ENCODE measurements around the gene DESI1. TPM values are rescaled to one million over a fixed set of nuclear protein-coding genes. Genes with fewer than 3 reads are reported as not detected.

The DESI1 gene
- polyA plus RNA-seq, 1 donor from 2014 or later: 27.5 TPM

DNA sequence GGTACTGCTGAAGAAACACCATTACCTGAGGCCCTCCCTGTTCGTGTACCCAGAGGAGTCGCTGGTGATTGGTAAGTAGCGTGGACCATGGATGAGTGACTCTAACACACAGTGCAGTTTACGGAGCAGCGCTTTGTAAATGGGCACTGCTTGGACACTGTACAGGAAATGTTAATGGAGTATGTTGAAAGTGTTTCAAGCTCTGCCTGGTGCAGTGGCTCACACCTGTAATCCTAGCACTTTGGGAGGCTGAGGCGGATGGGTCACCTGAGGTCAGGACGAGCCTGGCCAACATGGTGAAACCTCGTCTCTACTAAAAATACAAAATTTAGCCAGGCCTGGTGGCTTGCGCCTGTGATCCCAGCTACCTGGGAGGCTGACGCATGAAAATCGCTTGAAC is 30.0 kb upstream of the DESI1 start:
- peaks cover 4% of the 10 kb centered on the region for H3K36me3 ChIP-seq (ENCODE audit: insufficient read depth, low read length)
- H3K27me3 ChIP-seq (ENCODE audit: insufficient read depth, low read depth, low read length): no peaks in the 10 kb centered on the region
- no peaks in the 10 kb centered on the region for H4K20me1 ChIP-seq (ENCODE audit: insufficient read depth)
- no peaks in the 10 kb centered on the region for H3K79me2 ChIP-seq (replicated peaks; ENCODE audit: insufficient read depth, low read length)
- H3K9ac ChIP-seq (ENCODE audit: low read length): no peak overlapping the region
- H3K9me2 ChIP-seq (ENCODE audit: insufficient read depth, low read length): no peaks in the 10 kb centered on the region
- H3F3A ChIP-seq (ENCODE audit: insufficient read depth, low read length, poor library complexity, severe bottlenecking): no peaks in the 10 kb centered on the region
- no peak overlapping the region for H2AFZ ChIP-seq (ENCODE audit: low read depth, low read length)
- H3K9me3 ChIP-seq (ENCODE audit: low read length): no peaks in the 10 kb centered on the region
- H3K4me2 ChIP-seq (ENCODE audit: low read length): no peak overlapping the region
- H3K27ac ChIP-seq (ENCODE audit: low read length): no peak overlapping the region
- H3K4me3 ChIP-seq (ENCODE audit: low read length): no peak overlapping the region
- no peak for TF ChIP-seq TAF1 (IDR thresholded peaks at IDR 0.05; ENCODE audit: low read depth)
- TF ChIP-seq SMC3 (conservative IDR thresholded peaks at IDR 0.05; ENCODE audit: poor library complexity): no peak
- no peak for TF ChIP-seq POLR2AphosphoS5 (IDR thresholded peaks at IDR 0.05)
- TF ChIP-seq, protein P1, sequence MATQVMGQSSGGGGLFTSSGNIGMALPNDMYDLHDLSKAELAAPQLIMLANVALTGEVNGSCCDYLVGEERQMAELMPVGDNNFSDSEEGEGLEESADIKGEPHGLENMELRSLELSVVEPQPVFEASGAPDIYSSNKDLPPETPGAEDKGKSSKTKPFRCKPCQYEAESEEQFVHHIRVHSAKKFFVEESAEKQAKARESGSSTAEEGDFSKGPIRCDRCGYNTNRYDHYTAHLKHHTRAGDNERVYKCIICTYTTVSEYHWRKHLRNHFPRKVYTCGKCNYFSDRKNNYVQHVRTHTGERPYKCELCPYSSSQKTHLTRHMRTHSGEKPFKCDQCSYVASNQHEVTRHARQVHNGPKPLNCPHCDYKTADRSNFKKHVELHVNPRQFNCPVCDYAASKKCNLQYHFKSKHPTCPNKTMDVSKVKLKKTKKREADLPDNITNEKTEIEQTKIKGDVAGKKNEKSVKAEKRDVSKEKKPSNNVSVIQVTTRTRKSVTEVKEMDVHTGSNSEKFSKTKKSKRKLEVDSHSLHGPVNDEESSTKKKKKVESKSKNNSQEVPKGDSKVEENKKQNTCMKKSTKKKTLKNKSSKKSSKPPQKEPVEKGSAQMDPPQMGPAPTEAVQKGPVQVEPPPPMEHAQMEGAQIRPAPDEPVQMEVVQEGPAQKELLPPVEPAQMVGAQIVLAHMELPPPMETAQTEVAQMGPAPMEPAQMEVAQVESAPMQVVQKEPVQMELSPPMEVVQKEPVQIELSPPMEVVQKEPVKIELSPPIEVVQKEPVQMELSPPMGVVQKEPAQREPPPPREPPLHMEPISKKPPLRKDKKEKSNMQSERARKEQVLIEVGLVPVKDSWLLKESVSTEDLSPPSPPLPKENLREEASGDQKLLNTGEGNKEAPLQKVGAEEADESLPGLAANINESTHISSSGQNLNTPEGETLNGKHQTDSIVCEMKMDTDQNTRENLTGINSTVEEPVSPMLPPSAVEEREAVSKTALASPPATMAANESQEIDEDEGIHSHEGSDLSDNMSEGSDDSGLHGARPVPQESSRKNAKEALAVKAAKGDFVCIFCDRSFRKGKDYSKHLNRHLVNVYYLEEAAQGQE (IDR thresholded peaks at IDR 0.05; ENCODE audit: borderline replicate concordance): no peak
- TF ChIP-seq EP300 (conservative IDR thresholded peaks at IDR 0.05; ENCODE audit: poor library complexity, severe bottlenecking): no peak
- TF ChIP-seq, protein P2, sequence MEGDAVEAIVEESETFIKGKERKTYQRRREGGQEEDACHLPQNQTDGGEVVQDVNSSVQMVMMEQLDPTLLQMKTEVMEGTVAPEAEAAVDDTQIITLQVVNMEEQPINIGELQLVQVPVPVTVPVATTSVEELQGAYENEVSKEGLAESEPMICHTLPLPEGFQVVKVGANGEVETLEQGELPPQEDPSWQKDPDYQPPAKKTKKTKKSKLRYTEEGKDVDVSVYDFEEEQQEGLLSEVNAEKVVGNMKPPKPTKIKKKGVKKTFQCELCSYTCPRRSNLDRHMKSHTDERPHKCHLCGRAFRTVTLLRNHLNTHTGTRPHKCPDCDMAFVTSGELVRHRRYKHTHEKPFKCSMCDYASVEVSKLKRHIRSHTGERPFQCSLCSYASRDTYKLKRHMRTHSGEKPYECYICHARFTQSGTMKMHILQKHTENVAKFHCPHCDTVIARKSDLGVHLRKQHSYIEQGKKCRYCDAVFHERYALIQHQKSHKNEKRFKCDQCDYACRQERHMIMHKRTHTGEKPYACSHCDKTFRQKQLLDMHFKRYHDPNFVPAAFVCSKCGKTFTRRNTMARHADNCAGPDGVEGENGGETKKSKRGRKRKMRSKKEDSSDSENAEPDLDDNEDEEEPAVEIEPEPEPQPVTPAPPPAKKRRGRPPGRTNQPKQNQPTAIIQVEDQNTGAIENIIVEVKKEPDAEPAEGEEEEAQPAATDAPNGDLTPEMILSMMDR (IDR thresholded peaks at IDR 0.05; ENCODE audit: poor library complexity, severe bottlenecking): no peak
- TF ChIP-seq MXI1 (conservative IDR thresholded peaks at IDR 0.05; ENCODE audit: poor library complexity, severe bottlenecking): no peak
- no peak for TF ChIP-seq RAD21 (conservative IDR thresholded peaks at IDR 0.05)
- no peak for TF ChIP-seq EZH2 (IDR thresholded peaks at IDR 0.05; ENCODE audit: borderline replicate concordance, insufficient read depth, low read length, poor library complexity, severe bottlenecking)

DNA sequence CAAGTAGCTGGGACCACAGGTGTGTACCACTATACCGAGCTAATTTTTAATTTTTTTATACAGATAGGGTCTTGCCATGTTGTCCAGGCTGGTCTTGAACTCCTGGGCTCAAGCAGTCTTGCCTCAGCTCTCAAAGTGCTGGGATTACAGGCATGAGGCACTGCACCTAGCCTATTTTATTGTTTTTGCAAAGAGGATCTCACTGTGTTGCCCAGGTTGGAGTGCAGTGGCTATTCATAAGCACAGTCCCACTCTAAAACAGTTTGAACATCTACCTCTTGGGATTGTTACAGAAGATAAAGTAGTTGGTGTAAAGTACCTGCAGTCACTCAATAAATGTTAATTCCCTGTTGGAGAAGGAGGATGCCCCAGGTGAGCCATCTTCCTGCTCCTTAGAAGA is 29.4 kb upstream of the DESI1 start:
- Histone ChIP-seq H3K9me3 (ENCODE audit: low read length) (no peaks in the 10 kb centered on the region), H2AFZ (ENCODE audit: low read depth, low read length) (no peak overlapping the region), H3K9ac (ENCODE audit: low read length) (no peak overlapping the region), H3K36me3 (ENCODE audit: insufficient read depth, low read length) (peaks cover 4% of the 10 kb centered on the region), H3K79me2 (replicated peaks; ENCODE audit: insufficient read depth, low read length) (no peaks in the 10 kb centered on the region), H3F3A (ENCODE audit: insufficient read depth, low read length, poor library complexity, severe bottlenecking) (no peaks in the 10 kb centered on the region), H3K9me2 (ENCODE audit: insufficient read depth, low read length) (no peaks in the 10 kb centered on the region), H3K27ac (ENCODE audit: low read length) (no peak overlapping the region), H3K27me3 (ENCODE audit: insufficient read depth, low read depth, low read length) (no peaks in the 10 kb centered on the region), H4K20me1 (ENCODE audit: insufficient read depth) (no peaks in the 10 kb centered on the region), H3K4me3 (ENCODE audit: low read length) (no peak overlapping the region), H3K4me2 (ENCODE audit: low read length) (no peak overlapping the region)
- TF ChIP-seq, protein P1 (IDR thresholded peaks at IDR 0.05; ENCODE audit: borderline replicate concordance): no peak
- TF ChIP-seq, protein P2 (IDR thresholded peaks at IDR 0.05; ENCODE audit: poor library complexity, severe bottlenecking): no peak
- TF ChIP-seq RAD21 (conservative IDR thresholded peaks at IDR 0.05) (no peak), MXI1 (conservative IDR thresholded peaks at IDR 0.05; ENCODE audit: poor library complexity, severe bottlenecking) (no peak), EZH2 (IDR thresholded peaks at IDR 0.05; ENCODE audit: borderline replicate concordance, insufficient read depth, low read length, poor library complexity, severe bottlenecking) (no peak), TAF1 (IDR thresholded peaks at IDR 0.05; ENCODE audit: low read depth) (no peak), POLR2AphosphoS5 (IDR thresholded peaks at IDR 0.05) (no peak), EP300 (conservative IDR thresholded peaks at IDR 0.05; ENCODE audit: poor library complexity, severe bottlenecking) (no peak), SMC3 (conservative IDR thresholded peaks at IDR 0.05; ENCODE audit: poor library complexity) (no peak)

All from neural cell (in vitro differentiated cells).